Activated CD8-positive, alpha-beta T cell treated with anti-CD3 and anti-CD28 coated beads for 36 hours (primary cell): ENCODE results near the gene CPLX1. TPM values are rescaled to one million over a fixed set of nuclear protein-coding genes. Genes with fewer than 3 reads are reported as not detected.
"Not testable (repeated sequence)": the region's sequence is repeated elsewhere in the genome, so short reads cannot be mapped to it uniquely, and the experiment has no call there.

Experiments
- ATAC-seq: fragments of 200-7000 bp; cut with Tn5 transposase; one replicate; pipeline ENCODE4 v1.10.0; 2021; ENCODE audit warnings: mild to moderate bottlenecking, moderate library complexity
- CTCF ChIA-PET: fragments of 350-600 bp; sonication (Branson Sonifier 250); formaldehyde crosslinking; loops from one replicate; lab custom pipeline; 2021; ENCODE audit warnings: antibody characterized with exemption; lab: Charles Lee
- POLR2A ChIA-PET: fragments of 350-600 bp; sonication (Branson Sonifier 250); formaldehyde crosslinking; loops from one replicate; lab custom pipeline; 2021; ENCODE audit warnings: antibody characterized with exemption; lab: Charles Lee
- DNase-seq: peaks from one replicate; pipeline ENCODE4 v3.0.0-alpha.2; 2020
- H3K27ac Mint-ChIP-seq: one replicate; pipeline ENCODE4 v1.8.0; 2021; ENCODE audit warnings: mild to moderate bottlenecking, mixed read lengths
- H3K27me3 Mint-ChIP-seq: one replicate; pipeline ENCODE4 v1.8.0; 2021; ENCODE audit warnings: mixed read lengths
- H3K36me3 Mint-ChIP-seq: one replicate; pipeline ENCODE4 v1.8.0; 2021; ENCODE audit warnings: low read depth, mixed read lengths
- H3K4me1 Mint-ChIP-seq: one replicate; pipeline ENCODE4 v1.8.0; 2021; ENCODE audit warnings: low read depth, mixed read lengths
- H3K4me3 Mint-ChIP-seq: one replicate; pipeline ENCODE4 v1.8.0; 2021; ENCODE audit warnings: mild to moderate bottlenecking, moderate library complexity, mixed read lengths
- H3K9me3 Mint-ChIP-seq: one replicate; pipeline ENCODE4 v1.8.0; 2021; ENCODE audit warnings: mixed read lengths
- CTCF ChIP-seq: fragments of 200-600 bp; IDR thresholded peaks from one replicate; pipeline ENCODE4 v1.8.0; 2022; ENCODE audit warnings: antibody characterized with exemption, mild to moderate bottlenecking
- intact Hi-C: fragments of 100-400 bp; cut with micrococcal nuclease; formaldehyde crosslinking; loops from one replicate; pipeline ENCODE4 v1.10.0; 2022
- total RNA-seq, 2 experiments: library from RNA; stranded (reverse); gene quantifications; one replicate each; pipeline ENCODE4 v1.2.3, GENCODE V29; 2021

The CPLX1 gene
- total RNA-seq, 2 experiments from 2014 or later: not detected

GRCh38 chr4:777520-778262, 48.2 kb downstream of the CPLX1 start:
- Mint-ChIP-seq H3K9me3 (no peaks in the 10 kb centered on the region), H3K27me3 (no peaks in the 10 kb centered on the region), H3K4me1 (peaks cover 62% of the 10 kb centered on the region), H3K36me3 (peaks cover 56% of the 10 kb centered on the region), H3K4me3 (no peak overlapping the region), H3K27ac (peak overlapping the region; percentile 29)
- ATAC-seq (no peak), DNase-seq (no peak)
- intact Hi-C loops: no loop called here
- POLR2A ChIA-PET: interaction anchor here (0.5 to 5.1 kb wide), 3 partner anchors 8 to 537 kb away, joined by 3 to 31 read pairs (median 3); no protein-coding TSS in a partner anchor
- no peak for TF ChIP-seq CTCF
- CTCF ChIA-PET: interaction anchor here (1.1 kb wide), 1 partner anchor 16 kb away, joined by 7 read pairs; no protein-coding TSS in a partner anchor

- Mint-ChIP-seq H3K4me1 (peaks cover 59% of the 10 kb centered on the region), H3K9me3 (no peaks in the 10 kb centered on the region), H3K4me3 (no peak overlapping the region), H3K27ac (peak overlapping the region; percentile 29), H3K27me3 (no peaks in the 10 kb centered on the region), H3K36me3 (peaks cover 58% of the 10 kb centered on the region)
- no peak for ATAC-seq
- ChIA-PET CTCF (interaction anchor here (1.1 kb wide), 1 partner anchor 17 kb away, joined by 7 read pairs; no protein-coding TSS in a partner anchor), POLR2A (interaction anchor here (0.6 to 3.1 kb wide), 4 partner anchors 11 to 278 kb away, joined by 3 to 14 read pairs (median 4); partner anchors contain the start of genes PIGG and ZNF721)
- intact Hi-C loops: no loop called here
- no peak for TF ChIP-seq CTCF
- DNase-seq: no peak
Observed at GRCh38 chr4:776743-777441, 49.0 kb downstream of the CPLX1 start.

- DNase-seq, H3K27ac Mint-ChIP-seq, H3K4me3 Mint-ChIP-seq, ATAC-seq, intact Hi-C loops, H3K27me3 Mint-ChIP-seq, H3K9me3 Mint-ChIP-seq: not testable (repeated sequence)
- Mint-ChIP-seq H3K4me1 (peaks cover 58% of the 10 kb centered on the region), H3K36me3 (peaks cover 61% of the 10 kb centered on the region)
- ChIA-PET CTCF (interaction anchor here (1.2 to 2.1 kb wide), 2 partner anchors 19 to 33 kb away, joined by 3 to 12 read pairs; no protein-coding TSS in a partner anchor), POLR2A (interaction anchor here (1.0 to 3.1 kb wide), 4 partner anchors 9 to 108 kb away, joined by 5 to 14 read pairs (median 6); no protein-coding TSS in a partner anchor)
Observed at GRCh38 chr4:775485-775884, 50.4 kb downstream of the CPLX1 start.

- DNase-seq, ATAC-seq, H3K27me3 Mint-ChIP-seq, H3K9me3 Mint-ChIP-seq, intact Hi-C loops: not testable (repeated sequence)
- CTCF ChIA-PET: interaction anchor here (1.2 to 2.1 kb wide), 2 partner anchors 20 to 32 kb away, joined by 3 to 12 read pairs; no protein-coding TSS in a partner anchor
- POLR2A ChIA-PET: interaction anchor here (1.0 to 3.1 kb wide), 4 partner anchors 8 to 109 kb away, joined by 5 to 14 read pairs (median 6); no protein-coding TSS in a partner anchor
- Mint-ChIP-seq H3K4me1 (peaks cover 52% of the 10 kb centered on the region), H3K4me3 (peak overlapping the region; percentile 2), H3K27ac (peak overlapping the region; percentile 28), H3K36me3 (peaks cover 61% of the 10 kb centered on the region)
Observed at GRCh38 chr4:774419-775092, 51.4 kb downstream of the CPLX1 start.

- ATAC-seq (no peak), DNase-seq (no peak)
- no peak for TF ChIP-seq CTCF
- Mint-ChIP-seq H3K27me3 (no peaks in the 10 kb centered on the region), H3K36me3 (peaks cover 52% of the 10 kb centered on the region), H3K27ac (no peak overlapping the region), H3K9me3 (no peaks in the 10 kb centered on the region), H3K4me3 (no peak overlapping the region), H3K4me1 (peaks cover 49% of the 10 kb centered on the region)
- POLR2A ChIA-PET: interaction anchor here (0.6 kb wide), 1 partner anchor 910 kb away, joined by 3 read pairs; no protein-coding TSS in a partner anchor
- CTCF ChIA-PET: no interaction called here
- intact Hi-C loops: no loop called here
Observed at GRCh38 chr4:773214-773613, 52.7 kb downstream of the CPLX1 start.
